Epithelial cell of proximal tubule (primary cell): ENCODE measurements around the gene FAM229A. TPM values are rescaled to one million over a fixed set of nuclear protein-coding genes. Genes with fewer than 3 reads are reported as not detected.
A peak's percentile ranks its signal among the peaks of the same experiment; 100 is the strongest.

ENCODE experiments used
- DNase-seq: peaks from one replicate; pipeline ENCODE4 v3.0.0-alpha.2; 2011; ENCODE audit warnings: low read depth
- H3K4me3 ChIP-seq: 2 replicates; pipeline ENCODE4 v1.5.1; 2011; ENCODE audit warnings: low read depth, mild to moderate bottlenecking, low read length
- CTCF ChIP-seq: conservative IDR thresholded peaks from 2 replicates; pipeline ENCODE4 v1.5.1; 2012; ENCODE audit warnings: low read depth, mild to moderate bottlenecking, low read length
- total RNA-seq: library from RNA; depleted of rRNA; stranded (reverse); fragments of >200 nt; gene quantifications from 2 replicates; pipeline ENCODE4 v1.2.3, GENCODE V29; 2015

FAM229A gene
- total RNA-seq, 1 donor from 2014 or later = 11.7 TPM

- DNase-seq = no peak
- no peak for TF ChIP-seq CTCF
- peak within 1 kb of the TSS; percentile 72 for H3K4me3 ChIP-seq
These were observed 26.3 kb downstream of the FAM229A start, which contains the start of gene MARCKSL1 for GRCh38 chr1:32335790-32336590. Gene MARCKSL1 (minus strand): TSS chr1:32336233. CDS start chr1:32336033, 200 bp downstream.

- no peak for TF ChIP-seq CTCF
- H3K4me3 ChIP-seq = peak overlapping the region; percentile 72
These were observed 26.8 kb downstream of the FAM229A start for GRCh38 chr1:32335535-32335789.

GRCh38 chr1:32334864-32335534 is 27.3 kb downstream of the FAM229A start:
- no peak for DNase-seq
- TF ChIP-seq CTCF = peak; percentile 65

More at GRCh38 chr1:32335535-32335789, 26.8 kb downstream of the FAM229A start:
- no peak for DNase-seq

GRCh38 chr1:32334274-32334861 is 27.9 kb downstream of the FAM229A start:
- peak overlapping the region; percentile 72 for H3K4me3 ChIP-seq
- no peak for TF ChIP-seq CTCF
- DNase-seq = no peak

More at GRCh38 chr1:32334864-32335534, 27.3 kb downstream of the FAM229A start:
- peak overlapping the region; percentile 72 for H3K4me3 ChIP-seq

GRCh38 chr1:32333251-32333963 is 28.9 kb downstream of the FAM229A start:
- TF ChIP-seq CTCF = no peak
- DNase-seq = no peak
- no peak overlapping the region for H3K4me3 ChIP-seq

GRCh38 chr1:32332290-32333079 is 29.8 kb downstream of the FAM229A start:
- TF ChIP-seq CTCF = no peak
- DNase-seq = no peak
- no peak overlapping the region for H3K4me3 ChIP-seq
